Bone marrow (tissue), 2 donors: ENCODE measurements around the gene ERICH6B.

Experiments used
- DNase-seq, 2 donors: peaks; one replicate each; lab custom pipeline; 2025; lab: John Stamatoyannopoulos, UW

The ERICH6B gene

GRCh38 chr13:45496942-45497341 is 118.6 kb downstream of the ERICH6B start:
- DNase-seq: no peak

- DNase-seq: no peak
Observed at GRCh38 chr13:45492538-45492937, 123.0 kb downstream of the ERICH6B start.
